Stimulated activated CD8-positive, alpha-beta memory T cell treated with anti-CD3 and anti-CD28 coated beads, Interleukin-2, amount 100 ng/mL, for 48 hours (primary cell): ENCODE measurements around the gene PGA5.
"Not testable (repeated sequence)": the region's sequence is repeated elsewhere in the genome, so short reads cannot be mapped to it uniquely, and the experiment has no call there.

ENCODE experiments used
- DNase-seq, 2 donors: peaks; one replicate each; pipeline ENCODE4 v3.0.0-alpha.2; 2020; ENCODE audit warnings: low read depth in 2 of 2

The PGA5 gene

GRCh38 chr11:61226457-61227137, 14.4 kb upstream of the PGA5 start:
- not testable (repeated sequence) for DNase-seq

- not testable (repeated sequence) for DNase-seq
Observed at GRCh38 chr11:61229458-61229857, 11.5 kb upstream of the PGA5 start.

- not testable (repeated sequence) for DNase-seq
Observed at GRCh38 chr11:61231033-61231432, 9.9 kb upstream of the PGA5 start.

GRCh38 chr11:61231585-61231984, 9.4 kb upstream of the PGA5 start:
- DNase-seq, result not testable (repeated sequence)

- not testable (repeated sequence) for DNase-seq
Observed at GRCh38 chr11:61232548-61233145, 8.3 kb upstream of the PGA5 start.

GRCh38 chr11:61237130-61237529, 3.8 kb upstream of the PGA5 start:
- DNase-seq, result not testable (repeated sequence)

GRCh38 chr11:61240288-61240687, 687 bp upstream of the PGA5 start:
- DNase-seq, result not testable (repeated sequence)

GRCh38 chr11:61241526-61241925, 551 bp downstream of the PGA5 start:
- DNase-seq, result not testable (repeated sequence)

- DNase-seq, result not testable (repeated sequence)
Observed at GRCh38 chr11:61245284-61245964, 4.4 kb downstream of the PGA5 start.

GRCh38 chr11:61248071-61248470, 7.1 kb downstream of the PGA5 start:
- not testable (repeated sequence) for DNase-seq

- DNase-seq, result not testable (repeated sequence)
Observed at GRCh38 chr11:61249201-61249600, 8.2 kb downstream of the PGA5 start.

- DNase-seq, result not testable (repeated sequence)
Observed at GRCh38 chr11:61250796-61251765, 10.1 kb downstream of the PGA5 start.

GRCh38 chr11:61252332-61252731, 11.4 kb downstream of the PGA5 start:
- DNase-seq, result not testable (repeated sequence)

GRCh38 chr11:61254403-61255025, 13.5 kb downstream of the PGA5 start:
- peak; percentile 43 to 54 for DNase-seq

- no peak for DNase-seq
Observed at GRCh38 chr11:61256710-61257482, 15.9 kb downstream of the PGA5 start.

- DNase-seq, result no peak
Observed at GRCh38 chr11:61258546-61258945, 17.6 kb downstream of the PGA5 start.

GRCh38 chr11:61259363-61259762, 18.4 kb downstream of the PGA5 start:
- no peak for DNase-seq

- DNase-seq, result no peak
Observed at GRCh38 chr11:61264371-61264770, 23.4 kb downstream of the PGA5 start.

GRCh38 chr11:61264795-61265194, 23.8 kb downstream of the PGA5 start:
- no peak for DNase-seq

- DNase-seq, result no peak
Observed at GRCh38 chr11:61265357-61265756, 24.4 kb downstream of the PGA5 start.
